Central memory CD8-positive, alpha-beta T cell (primary cell): ENCODE results near the gene NPTXR.

Source experiments
- ATAC-seq: fragments of 150-1000 bp; cut with Tn5 transposase; replicated peaks from 2 replicates; pipeline ENCODE4 v1.10.0; 2022; ENCODE audit warnings: mild to moderate bottlenecking, moderate FRiP score, moderate number of reproducible peaks; ENCODE audit not compliant: poor library complexity, severe bottlenecking; ENCODE audit errors: extremely low read depth
- DNase-seq, 2 donors: peaks; one replicate each; pipeline ENCODE4 v3.0.0; 2021; ENCODE audit warnings: low spot score in 2 of 2
- H3K27ac Mint-ChIP-seq: one replicate; pipeline ENCODE4 v1.8.0; 2022; ENCODE audit warnings: low read depth, mild to moderate bottlenecking, moderate library complexity, mixed read lengths
- H3K27me3 Mint-ChIP-seq: one replicate; pipeline ENCODE4 v1.8.0; 2022; ENCODE audit warnings: mixed read lengths
- H3K36me3 Mint-ChIP-seq: one replicate; pipeline ENCODE4 v1.8.0; 2022; ENCODE audit warnings: mild to moderate bottlenecking, moderate library complexity, mixed read lengths; ENCODE audit not compliant: insufficient read depth
- H3K4me1 Mint-ChIP-seq: one replicate; pipeline ENCODE4 v1.8.0; 2022; ENCODE audit warnings: mixed read lengths
- H3K4me3 Mint-ChIP-seq: one replicate; pipeline ENCODE4 v1.8.0; 2022; ENCODE audit warnings: mild to moderate bottlenecking, moderate library complexity, mixed read lengths
- H3K9me3 Mint-ChIP-seq: one replicate; pipeline ENCODE4 v1.8.0; 2022; ENCODE audit warnings: mixed read lengths

Gene NPTXR

DNA sequence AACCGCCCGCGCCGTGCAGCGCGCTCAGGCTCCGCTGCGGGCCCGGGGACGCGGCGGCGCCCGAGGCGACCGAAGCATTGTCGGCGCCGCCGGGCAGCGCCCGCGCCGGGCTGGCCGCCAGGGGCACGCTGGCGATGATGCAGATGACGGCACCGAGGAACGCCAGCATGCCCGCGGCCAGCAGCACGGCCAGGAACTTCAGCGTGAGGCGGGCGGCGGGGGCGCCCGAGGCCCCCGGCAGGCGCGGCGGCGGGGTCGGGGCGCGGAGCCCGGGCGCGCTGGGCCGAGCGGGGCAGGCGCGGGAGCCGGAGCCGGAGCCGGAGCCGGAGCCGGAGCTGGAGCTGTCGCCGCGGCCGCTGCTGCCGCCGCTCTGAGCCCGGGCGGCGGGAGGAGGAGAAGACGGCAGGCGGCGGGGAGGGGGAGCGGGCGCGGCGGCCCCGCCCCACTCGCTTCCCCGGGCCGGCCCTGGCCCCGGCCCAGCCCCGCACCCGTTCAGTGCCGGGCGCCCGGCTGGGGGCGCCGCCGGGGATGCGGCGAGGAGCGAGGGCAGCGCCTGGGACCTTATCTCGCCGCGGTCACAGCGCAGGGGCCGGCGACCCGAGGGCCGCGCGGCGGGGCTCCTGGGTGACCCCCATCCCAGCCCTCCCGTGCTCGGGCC lies at the start of gene NPTXR:
NPTXR (minus strand) TSS at position 372 of the 658 bp plus-strand sequence.
- H3K27ac Mint-ChIP-seq = peak within 1 kb of the TSS; percentile 46
- H3K4me3 Mint-ChIP-seq = peak within 1 kb of the TSS; percentile 81
- ATAC-seq = peak; percentile 60
- H3K9me3 Mint-ChIP-seq = no peaks in the 10 kb centered on the region
- peaks cover 4% of the 10 kb centered on the region for H3K36me3 Mint-ChIP-seq
- DNase-seq = peak in 1 of 2 donors; percentile 25
- H3K4me1 Mint-ChIP-seq = peaks cover 33% of the 10 kb centered on the region
- peaks cover 10% of the 10 kb centered on the region for H3K27me3 Mint-ChIP-seq

DNA sequence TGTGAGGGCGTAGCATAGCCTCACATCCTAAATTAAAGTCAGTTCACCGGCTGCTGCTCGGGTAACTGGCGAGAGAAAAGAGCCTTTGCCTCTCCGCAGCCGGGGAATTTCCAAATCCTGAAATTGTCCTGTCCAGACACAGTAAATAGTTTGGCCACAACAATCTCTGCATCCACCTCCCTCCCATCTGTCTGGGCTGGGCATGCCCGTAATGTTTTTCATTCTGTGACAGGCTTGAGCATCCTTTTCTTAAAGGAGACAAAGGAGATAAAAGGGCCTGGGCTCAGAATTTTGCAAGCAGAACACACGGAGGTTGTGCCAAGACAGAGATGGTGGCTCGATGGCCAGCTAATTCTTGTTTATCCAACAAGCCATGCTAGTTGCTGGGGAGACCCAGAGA lies 47.4 kb upstream of the NPTXR start:
- ATAC-seq (no peak), DNase-seq (no peak)
- Mint-ChIP-seq H3K27me3 (peaks cover 51% of the 10 kb centered on the region), H3K9me3 (no peaks in the 10 kb centered on the region), H3K4me3 (no peak overlapping the region), H3K4me1 (no peaks in the 10 kb centered on the region), H3K27ac (no peak overlapping the region), H3K36me3 (no peaks in the 10 kb centered on the region)

DNA sequence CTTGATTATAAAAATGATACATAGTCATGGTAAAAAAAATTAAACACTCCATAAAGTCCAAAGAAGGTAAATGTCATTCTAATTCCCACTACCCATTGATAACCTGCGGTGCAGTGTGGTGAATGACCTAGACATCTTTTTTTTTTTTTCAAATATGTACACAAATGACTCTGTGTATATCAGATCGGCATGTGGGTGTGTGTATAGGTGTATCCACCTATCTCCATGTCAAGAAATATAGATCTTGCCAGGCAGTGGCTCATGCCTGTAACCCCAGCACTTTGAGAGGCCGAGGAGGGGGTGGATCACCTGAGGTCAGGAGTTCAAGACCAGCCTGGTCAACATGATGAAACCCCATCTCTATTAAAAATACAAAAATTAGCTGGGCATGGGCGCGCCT lies 46.5 kb upstream of the NPTXR start:
- Mint-ChIP-seq H3K27me3 (peaks cover 46% of the 10 kb centered on the region), H3K36me3 (no peaks in the 10 kb centered on the region), H3K4me1 (no peaks in the 10 kb centered on the region), H3K9me3 (no peaks in the 10 kb centered on the region), H3K27ac (no peak overlapping the region), H3K4me3 (no peak overlapping the region)
- ATAC-seq = no peak
- no peak for DNase-seq

GRCh38 chr22:38886333-38886732 lies 42.5 kb upstream of the NPTXR start:
- DNase-seq = no peak
- no peaks in the 10 kb centered on the region for H3K9me3 Mint-ChIP-seq
- H3K27me3 Mint-ChIP-seq = peaks cover 12% of the 10 kb centered on the region
- H3K4me3 Mint-ChIP-seq = no peak overlapping the region
- H3K4me1 Mint-ChIP-seq = peaks cover 7% of the 10 kb centered on the region
- H3K27ac Mint-ChIP-seq = no peak overlapping the region
- ATAC-seq = no peak
- peaks cover under 1% of the 10 kb centered on the region for H3K36me3 Mint-ChIP-seq

GRCh38 chr22:38882972-38883622 lies 39.3 kb upstream of the NPTXR start:
- Mint-ChIP-seq H3K9me3 (no peaks in the 10 kb centered on the region), H3K36me3 (peaks cover 2% of the 10 kb centered on the region), H3K27ac (no peak overlapping the region), H3K27me3 (peaks cover 7% of the 10 kb centered on the region), H3K4me1 (peaks cover 7% of the 10 kb centered on the region), H3K4me3 (no peak overlapping the region)
- ATAC-seq = no peak
- no peak for DNase-seq

DNA sequence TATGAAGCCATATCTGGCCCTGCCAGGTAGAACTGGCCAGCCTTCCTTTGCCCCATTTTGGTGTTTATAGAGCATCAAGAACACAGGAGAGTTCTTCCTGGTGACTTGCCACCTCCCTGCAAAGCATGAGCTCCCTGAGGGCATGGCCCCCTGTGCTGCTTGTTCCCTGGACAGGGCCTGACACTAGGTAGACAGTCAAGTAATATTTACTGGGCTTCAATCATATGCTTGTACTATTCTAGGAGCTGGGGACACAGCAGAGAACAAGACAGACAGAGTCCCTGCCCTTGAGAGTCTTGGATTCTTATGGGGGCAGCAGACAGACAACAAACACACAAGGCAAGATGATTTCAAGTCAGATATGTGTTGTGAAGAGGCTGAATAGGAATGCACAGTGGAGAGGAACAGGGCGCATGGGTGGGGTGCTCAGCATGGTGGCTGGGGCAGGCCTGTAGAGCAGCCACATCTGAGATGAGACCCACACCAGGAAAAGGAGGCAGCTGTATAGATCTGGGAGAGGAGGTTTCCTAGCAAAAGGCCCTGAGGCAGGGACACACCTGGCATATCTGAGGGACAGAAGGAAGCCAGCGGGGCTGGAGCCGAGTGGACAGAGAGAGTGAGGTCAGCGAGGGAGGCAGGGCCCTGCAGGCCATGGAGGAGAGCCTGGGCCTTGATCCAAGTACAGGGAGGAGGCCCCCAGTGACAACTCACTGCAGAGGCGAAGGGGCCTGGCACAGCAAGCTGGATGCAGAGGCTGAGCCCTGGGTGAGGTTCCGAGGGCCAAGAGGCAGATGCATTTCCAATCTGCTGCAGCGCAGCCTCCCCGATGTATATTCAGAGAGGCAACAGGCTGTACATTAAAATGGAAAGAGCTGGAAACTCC lies 38.4 kb upstream of the NPTXR start:
- DNase-seq (no peak), ATAC-seq (no peak)
- Mint-ChIP-seq H3K9me3 (no peaks in the 10 kb centered on the region), H3K27me3 (no peaks in the 10 kb centered on the region), H3K36me3 (peaks cover 2% of the 10 kb centered on the region), H3K27ac (no peak overlapping the region), H3K4me3 (no peak overlapping the region), H3K4me1 (peaks cover 7% of the 10 kb centered on the region)

GRCh38 chr22:38881464-38881871 lies 37.6 kb upstream of the NPTXR start:
- ATAC-seq (no peak), DNase-seq (no peak)
- peaks cover 2% of the 10 kb centered on the region for H3K36me3 Mint-ChIP-seq
- H3K27me3 Mint-ChIP-seq = no peaks in the 10 kb centered on the region
- H3K27ac Mint-ChIP-seq = no peak overlapping the region
- H3K4me1 Mint-ChIP-seq = peaks cover 7% of the 10 kb centered on the region
- H3K9me3 Mint-ChIP-seq = no peaks in the 10 kb centered on the region
- no peak overlapping the region for H3K4me3 Mint-ChIP-seq

DNA sequence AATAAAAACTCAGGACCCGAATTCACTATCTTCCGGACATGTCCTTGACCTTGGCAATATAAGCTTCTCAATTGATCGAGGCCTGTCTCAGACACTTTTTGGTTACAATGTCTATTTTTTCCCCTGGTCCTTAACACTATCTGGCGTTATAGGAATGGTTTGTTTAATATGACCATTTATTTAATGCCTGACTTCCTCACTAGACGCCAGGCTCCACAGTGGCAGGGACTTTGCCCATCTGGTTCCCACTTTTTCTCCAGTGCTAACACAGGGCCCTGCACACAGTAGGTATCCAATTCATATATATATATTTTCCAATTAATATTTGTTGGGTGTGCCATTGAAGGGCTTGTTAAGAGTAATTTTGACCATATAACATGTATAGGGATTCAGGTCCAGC lies 36.1 kb upstream of the NPTXR start:
- Mint-ChIP-seq H3K27me3 (no peaks in the 10 kb centered on the region), H3K36me3 (peaks cover 2% of the 10 kb centered on the region), H3K9me3 (no peaks in the 10 kb centered on the region), H3K4me1 (peaks cover 7% of the 10 kb centered on the region), H3K27ac (no peak overlapping the region), H3K4me3 (no peak overlapping the region)
- DNase-seq (no peak), ATAC-seq (no peak)

GRCh38 chr22:38879108-38879729 lies 35.4 kb upstream of the NPTXR start:
- no peak for ATAC-seq
- Mint-ChIP-seq H3K9me3 (no peaks in the 10 kb centered on the region), H3K27ac (no peak overlapping the region), H3K36me3 (peaks cover 4% of the 10 kb centered on the region), H3K4me1 (peaks cover 7% of the 10 kb centered on the region), H3K4me3 (no peak overlapping the region), H3K27me3 (no peaks in the 10 kb centered on the region)
- DNase-seq = no peak

- no peak for ATAC-seq
- H3K27ac Mint-ChIP-seq = no peak overlapping the region
- no peak overlapping the region for H3K4me3 Mint-ChIP-seq
- H3K4me1 Mint-ChIP-seq = peaks cover 13% of the 10 kb centered on the region
- peaks cover 7% of the 10 kb centered on the region for H3K36me3 Mint-ChIP-seq
- no peak for DNase-seq
- no peaks in the 10 kb centered on the region for H3K9me3 Mint-ChIP-seq
- no peaks in the 10 kb centered on the region for H3K27me3 Mint-ChIP-seq
Measured at GRCh38 chr22:38878001-38878400, 34.2 kb upstream of the NPTXR start.

DNA sequence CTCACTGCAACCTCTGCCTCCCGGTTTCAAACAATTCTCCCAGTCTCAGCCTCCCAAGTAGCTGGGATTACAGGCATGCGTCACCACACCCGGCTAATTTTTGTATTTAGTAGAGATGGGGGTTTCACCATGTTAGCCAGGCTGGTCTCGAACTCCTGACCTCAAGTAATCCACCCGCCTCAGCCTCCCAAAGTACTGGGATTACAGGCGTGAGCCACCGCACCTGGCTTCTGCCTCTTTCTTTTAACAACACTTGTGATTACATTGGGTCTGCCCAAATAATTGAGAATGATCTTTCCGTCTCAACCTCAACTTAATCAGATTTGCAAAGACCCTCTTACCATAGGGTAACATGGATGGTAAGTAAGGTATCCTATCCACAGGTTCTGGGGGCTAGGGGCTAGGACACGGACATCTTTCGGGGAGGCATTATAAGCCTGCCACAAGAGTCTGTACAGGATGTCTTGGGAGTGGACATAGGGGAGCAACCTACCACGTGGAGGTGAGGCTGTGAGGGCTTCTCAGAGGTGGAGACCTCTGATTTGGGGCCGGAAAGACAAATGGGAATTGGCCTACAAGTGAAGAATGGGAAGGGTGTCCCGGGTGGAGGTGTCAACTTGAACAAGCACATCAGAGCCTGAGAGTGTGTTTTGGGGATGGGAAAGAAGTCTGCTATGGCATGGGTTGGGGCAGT lies 30.8 kb upstream of the NPTXR start:
- H3K27ac Mint-ChIP-seq = peak overlapping the region; percentile 79
- H3K9me3 Mint-ChIP-seq = no peaks in the 10 kb centered on the region
- DNase-seq = peak in 1 of 2 donors; percentile 7
- H3K4me3 Mint-ChIP-seq = no peak overlapping the region
- no peaks in the 10 kb centered on the region for H3K27me3 Mint-ChIP-seq
- no peak for ATAC-seq
- H3K36me3 Mint-ChIP-seq = peaks cover 19% of the 10 kb centered on the region
- H3K4me1 Mint-ChIP-seq = peaks cover 30% of the 10 kb centered on the region
